Suprapubic skin (tissue), 4 donors: ENCODE measurements around the gene COQ4. TPM values are rescaled to one million over a fixed set of nuclear protein-coding genes. Genes with fewer than 3 reads are reported as not detected.

Source experiments
- DNase-seq, 2 donors: peaks; one replicate each; pipeline ENCODE4 v3.0.0-alpha.2; 2019; ENCODE audit warnings: low spot score in 2 of 2
- H3K27ac ChIP-seq: fragments of 200-600 bp; sonication (generic); one replicate; pipeline ENCODE4 v1.5.1; 2019
- H3K27me3 ChIP-seq: fragments of 200-600 bp; sonication (generic); one replicate; pipeline ENCODE4 v1.5.1; 2019
- H3K36me3 ChIP-seq: fragments of 200-600 bp; sonication (generic); one replicate; pipeline ENCODE4 v1.5.1; 2019
- H3K4me1 ChIP-seq: fragments of 200-600 bp; sonication (generic); one replicate; pipeline ENCODE4 v1.5.1; 2019
- H3K4me3 ChIP-seq: fragments of 200-600 bp; sonication (generic); one replicate; pipeline ENCODE4 v1.5.1; 2019; ENCODE audit warnings: mild to moderate bottlenecking
- H3K9me3 ChIP-seq: fragments of 200-600 bp; sonication (generic); one replicate; pipeline ENCODE4 v1.5.1; 2019
- CTCF ChIP-seq, 2 donors: fragments of 200-600 bp in 1 of 2; fragments of 450-650 bp in 1 of 2; sonication (generic) in 1 of 2; IDR thresholded peaks; one replicate each; pipeline ENCODE4 v1.5.1; 2016 to 2019; ENCODE audit warnings: antibody characterized with exemption in 2 of 2, mild to moderate bottlenecking in 1 of 2, moderate library complexity in 1 of 2
- EP300 ChIP-seq: sonication (generic); formaldehyde crosslinking; IDR thresholded peaks from one replicate; pipeline ENCODE4 v1.6.1; 2017; ENCODE audit warnings: antibody characterized with exemption
- POLR2A ChIP-seq, 2 donors: fragments of 450-650 bp; IDR thresholded peaks; one replicate each; pipeline ENCODE4 v1.6.1; 2017; ENCODE audit warnings: antibody characterized with exemption in 2 of 2, mild to moderate bottlenecking in 2 of 2, moderate library complexity in 2 of 2
- POLR2AphosphoS5 ChIP-seq, 3 donors: sonication (generic); formaldehyde crosslinking; IDR thresholded peaks; one replicate each; pipeline ENCODE4 v1.6.1; 2017; ENCODE audit warnings: antibody characterized with exemption in 3 of 3
- WGBS: methylation state at CpG from one replicate; pipeline ENCODE4 v1.1.5; 2018; 5-methylcytosine and 5-hydroxymethylcytosine counted together
- total RNA-seq, 4 donors: library from RNA; depleted of rRNA; stranded (reverse); fragments of >200 nt; gene quantifications; one replicate each; pipeline ENCODE4 v1.1.0, GENCODE V29; 2016

Gene COQ4
- total RNA-seq, 4 donors from 2014 or later, result 73.3 to 119 (median 106) TPM

GRCh38 chr9:128370752-128371629, 48.4 kb downstream of the COQ4 start, which contains the start of gene URM1:
TSS of gene URM1 (plus strand) at chr9:128371374. CDS start at chr9:128371381, 7 bp downstream.
- H3K4me3 ChIP-seq, result peak within 1 kb of the TSS; percentile 62
- H3K4me1 ChIP-seq, result peaks cover 34% of the 10 kb centered on the region
- H3K27ac ChIP-seq, result peak within 1 kb of the TSS; percentile 92
- DNase-seq, result peak; percentile 97
- 0% methylated on average over 21 of the region's 55 CpGs for WGBS
- H3K27me3 ChIP-seq, result no peaks in the 10 kb centered on the region
- no peaks in the 10 kb centered on the region for H3K9me3 ChIP-seq
- TF ChIP-seq EP300, result no peak
- TF ChIP-seq CTCF (IDR thresholded peaks at IDR 0.05), result no peak
- peak; percentile 43 to 66 for TF ChIP-seq POLR2A (IDR thresholded peaks at IDR 0.05)
- peak in 2 of 3 donors; percentile 36 to 80 for TF ChIP-seq POLR2AphosphoS5 (IDR thresholded peaks at IDR 0.05)
- peaks cover 21% of the 10 kb centered on the region for H3K36me3 ChIP-seq

GRCh38 chr9:128371630-128372117, 49.0 kb downstream of the COQ4 start:
- peaks cover 21% of the 10 kb centered on the region for H3K36me3 ChIP-seq
- no peaks in the 10 kb centered on the region for H3K27me3 ChIP-seq
- peaks cover 34% of the 10 kb centered on the region for H3K4me1 ChIP-seq
- DNase-seq, result no peak
- WGBS, result 0% methylated on average over 10 of the region's 10 CpGs
- peak overlapping the region; percentile 92 for H3K27ac ChIP-seq
- H3K9me3 ChIP-seq, result no peaks in the 10 kb centered on the region
- TF ChIP-seq CTCF (IDR thresholded peaks at IDR 0.05) (no peak), POLR2A (IDR thresholded peaks at IDR 0.05) (no peak), POLR2AphosphoS5 (IDR thresholded peaks at IDR 0.05) (no peak), EP300 (no peak)
- peak overlapping the region; percentile 62 for H3K4me3 ChIP-seq

- H3K27ac ChIP-seq, result peak overlapping the region; percentile 92
- TF ChIP-seq EP300 (no peak), POLR2A (IDR thresholded peaks at IDR 0.05) (no peak)
- H3K4me1 ChIP-seq, result peaks cover 34% of the 10 kb centered on the region
- no peak for DNase-seq
- H3K36me3 ChIP-seq, result peaks cover 21% of the 10 kb centered on the region
- H3K9me3 ChIP-seq, result no peaks in the 10 kb centered on the region
- WGBS, result 24% methylated on average over 4 of the region's 4 CpGs
- H3K27me3 ChIP-seq, result no peaks in the 10 kb centered on the region
- H3K4me3 ChIP-seq, result peak overlapping the region; percentile 62
Observed at GRCh38 chr9:128372188-128372641, 49.6 kb downstream of the COQ4 start.

GRCh38 chr9:128372784-128373183, 50.1 kb downstream of the COQ4 start:
- Histone ChIP-seq H3K27me3 (no peaks in the 10 kb centered on the region), H3K36me3 (peaks cover 23% of the 10 kb centered on the region), H3K4me3 (no peak overlapping the region), H3K27ac (peak overlapping the region; percentile 18), H3K9me3 (no peaks in the 10 kb centered on the region), H3K4me1 (peaks cover 34% of the 10 kb centered on the region)
- no peak for DNase-seq
- TF ChIP-seq CTCF (IDR thresholded peaks at IDR 0.05), result no peak
- no peak for TF ChIP-seq POLR2A (IDR thresholded peaks at IDR 0.05)
- TF ChIP-seq POLR2AphosphoS5 (IDR thresholded peaks at IDR 0.05), result no peak
- no peak for TF ChIP-seq EP300
- 54% methylated on average over 1 of the region's 1 CpG for WGBS

GRCh38 chr9:128374221-128374675, 51.6 kb downstream of the COQ4 start:
- TF ChIP-seq EP300 (no peak), POLR2A (IDR thresholded peaks at IDR 0.05) (no peak), POLR2AphosphoS5 (IDR thresholded peaks at IDR 0.05) (no peak)
- Histone ChIP-seq H3K36me3 (peaks cover 36% of the 10 kb centered on the region), H3K4me1 (peaks cover 34% of the 10 kb centered on the region), H3K4me3 (no peak overlapping the region), H3K9me3 (no peaks in the 10 kb centered on the region), H3K27ac (no peak overlapping the region), H3K27me3 (no peaks in the 10 kb centered on the region)
- 78% methylated on average over 9 of the region's 9 CpGs for WGBS
- DNase-seq, result no peak

- no peaks in the 10 kb centered on the region for H3K9me3 ChIP-seq
Observed at GRCh38 chr9:128375865-128376264, 53.2 kb downstream of the COQ4 start.

More at GRCh38 chr9:128375865-128376264, 53.2 kb downstream of the COQ4 start:
- TF ChIP-seq EP300, result no peak
- no peak for TF ChIP-seq POLR2A (IDR thresholded peaks at IDR 0.05)
- no peak for TF ChIP-seq POLR2AphosphoS5 (IDR thresholded peaks at IDR 0.05)
- no peak for TF ChIP-seq CTCF (IDR thresholded peaks at IDR 0.05)
- Histone ChIP-seq H3K4me1 (peaks cover 26% of the 10 kb centered on the region), H3K27me3 (no peaks in the 10 kb centered on the region), H3K27ac (no peak overlapping the region), H3K4me3 (no peak overlapping the region), H3K36me3 (peaks cover 41% of the 10 kb centered on the region)
- no peak for DNase-seq
- 58% methylated on average over 5 of the region's 5 CpGs for WGBS
